Measurements from ENCODE around the gene FAM180A. TPM values are rescaled to one million over a fixed set of nuclear protein-coding genes. Genes with fewer than 3 reads are reported as not detected.

Gene FAM180A
- total and polyA plus RNA-seq, 10 of the 15 experiments (the other 5 are each of a cell fraction or from before 2014, with no cell fraction given) = not detected

GRCh38 chr7:135719688-135720087 lies 28.9 kb downstream of the FAM180A start:
- H3K36me3 ChIP-seq (ENCODE audit: control insufficient read depth in 2 of 2, insufficient read depth in 2 of 2, low read length in 1 of 2) = no peaks in the 10 kb centered on the region
- H3K9me3 ChIP-seq (replicated peaks; ENCODE audit: control insufficient read depth, insufficient read depth, low read length) = no peaks in the 10 kb centered on the region
- no peak overlapping the region for H3K4me2 ChIP-seq (ENCODE audit: control insufficient read depth, insufficient read depth)
- DNase-seq (ENCODE audit: low read depth, low spot score) (no peak), FAIRE-seq (no peak), ATAC-seq (no peak)
- H3K9ac ChIP-seq (ENCODE audit: control insufficient read depth, insufficient read depth, low read length) = no peak overlapping the region
- no peak overlapping the region for H3K4me3 ChIP-seq
- ChIA-PET RAD21 (ENCODE audit: unreplicated experiment) (no interaction called here), POLR2A (no interaction called here), CTCF (interaction anchor here (0.6 to 1.2 kb wide), 3 partner anchors 30 to 74 kb away, joined by 3 read pairs; partner anchors contain the start of gene STMP1), SMC1A (ENCODE audit: uncharacterized antibody, unreplicated experiment) (no interaction called here)
- in situ Hi-C loops (cut with MboI) (no loop called here), intact Hi-C loops (cut with micrococcal nuclease; ENCODE audit: unreplicated experiment) (no loop called here)
- BruUV-seq (replicated peaks) = no TSS peak
- H4K20me1 ChIP-seq (ENCODE audit: control insufficient read depth, insufficient read depth) = no peaks in the 10 kb centered on the region
- no peak overlapping the region for H3K27ac ChIP-seq (ENCODE audit: control insufficient read depth, insufficient read depth)
- no peak overlapping the region for H2AFZ ChIP-seq (ENCODE audit: control insufficient read depth, low read depth, low read length)
- no peaks in the 10 kb centered on the region; a peak in 1 of 4 replicates for H3K27me3 ChIP-seq (replicated peaks in 1 of 2; ENCODE audit: control insufficient read depth in 2 of 2, insufficient read depth in 2 of 2, low read length in 1 of 2)
- no peaks in the 10 kb centered on the region for H3K4me1 ChIP-seq (ENCODE audit: control insufficient read depth, insufficient read depth, low read length)
- TF ChIP-seq ZBED1 (IDR thresholded peaks at IDR 0.05; ENCODE audit: borderline replicate concordance) (no peak), ZBTB4 (CRISPR knock-in tag; IDR thresholded peaks at IDR 0.05) (no peak), HDAC6 (IDR thresholded peaks at IDR 0.05; ENCODE audit: unreplicated experiment) (no peak), NFYB (IDR thresholded peaks at IDR 0.05; ENCODE audit: insufficient read depth, low read depth, low read length) (no peak), NR2F1 (conservative IDR thresholded peaks at IDR 0.05) (no peak), CEBPB (IDR thresholded peaks at IDR 0.05; ENCODE audit: borderline replicate concordance in 1 of 2, low read depth in 2 of 2, low read length in 2 of 2) (no peak)
- no CpG with 5 or more reads among the region's 2 CpGs for WGBS (ENCODE audit: insufficient coverage, insufficient replicate concordance, low lambda C conversion rate, missing lambda C conversion rate)
- no peaks in the 10 kb centered on the region for H3K79me2 ChIP-seq (ENCODE audit: control insufficient read depth, insufficient read depth, low read length)

All from GM12878 (cell line).